HG03520 (cell line): Measurements from ENCODE around the gene SLC30A7.
A peak's percentile ranks its signal among the peaks of the same experiment; 100 is the strongest.

Experiments used
- ATAC-seq: cut with Tn5 transposase; IDR thresholded peaks from one replicate; pipeline ENCODE4 v1.9.1; 2021; ENCODE audit warnings: mild to moderate bottlenecking, moderate library complexity; ENCODE audit not compliant: unreplicated experiment

Gene SLC30A7

GRCh38 chr1:101025283-101025656 lies 129.4 kb downstream of the SLC30A7 start:
- ATAC-seq: peak; percentile 27

GRCh38 chr1:101025657-101026429 lies 130.0 kb downstream of the SLC30A7 start, which contains the start of gene DPH5:
DPH5 (minus strand) TSS chr1:101025784; CDS start chr1:101025443, 341 bp downstream.
- ATAC-seq: peak; percentile 77

GRCh38 chr1:101026430-101026788 lies 130.5 kb downstream of the SLC30A7 start:
- no peak for ATAC-seq

GRCh38 chr1:101027194-101027772 lies 131.4 kb downstream of the SLC30A7 start:
- ATAC-seq: no peak

GRCh38 chr1:101028466-101028865 lies 132.6 kb downstream of the SLC30A7 start:
- ATAC-seq: no peak

GRCh38 chr1:101029184-101029583 lies 133.3 kb downstream of the SLC30A7 start:
- ATAC-seq: no peak

- no peak for ATAC-seq
These were observed 135.0 kb downstream of the SLC30A7 start for GRCh38 chr1:101030881-101031280.
